ENCODE results near the gene GIMAP2. TPM values are rescaled to one million over a fixed set of nuclear protein-coding genes. Genes with fewer than 3 reads are reported as not detected.

The GIMAP2 gene
- total and polyA plus RNA-seq, 2 of the 13 experiments (the other 11 are each of a cell fraction or from before 2014, with no cell fraction given) = 0.49 to 1.4 TPM

DNA sequence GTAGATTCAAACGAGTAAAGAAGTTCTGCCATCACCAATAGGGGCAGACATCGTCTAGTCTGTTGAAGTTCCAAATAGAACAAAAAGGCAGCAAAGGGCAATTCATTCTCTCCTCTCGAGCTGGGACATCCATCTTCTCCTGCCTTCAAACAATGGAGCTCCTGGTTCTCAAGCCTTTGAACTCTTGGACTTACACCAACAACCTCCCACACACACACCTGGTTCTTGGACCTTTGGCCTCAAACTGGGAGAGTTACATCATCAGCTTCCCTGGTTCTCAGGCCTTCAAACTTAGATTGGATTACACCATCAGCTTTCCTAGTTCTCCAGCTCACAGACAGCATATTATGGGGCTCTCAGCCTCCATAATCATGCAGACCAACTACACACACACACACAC is 41.9 kb downstream of the GIMAP2 start (continued):
- TF ChIP-seq, protein P1, sequence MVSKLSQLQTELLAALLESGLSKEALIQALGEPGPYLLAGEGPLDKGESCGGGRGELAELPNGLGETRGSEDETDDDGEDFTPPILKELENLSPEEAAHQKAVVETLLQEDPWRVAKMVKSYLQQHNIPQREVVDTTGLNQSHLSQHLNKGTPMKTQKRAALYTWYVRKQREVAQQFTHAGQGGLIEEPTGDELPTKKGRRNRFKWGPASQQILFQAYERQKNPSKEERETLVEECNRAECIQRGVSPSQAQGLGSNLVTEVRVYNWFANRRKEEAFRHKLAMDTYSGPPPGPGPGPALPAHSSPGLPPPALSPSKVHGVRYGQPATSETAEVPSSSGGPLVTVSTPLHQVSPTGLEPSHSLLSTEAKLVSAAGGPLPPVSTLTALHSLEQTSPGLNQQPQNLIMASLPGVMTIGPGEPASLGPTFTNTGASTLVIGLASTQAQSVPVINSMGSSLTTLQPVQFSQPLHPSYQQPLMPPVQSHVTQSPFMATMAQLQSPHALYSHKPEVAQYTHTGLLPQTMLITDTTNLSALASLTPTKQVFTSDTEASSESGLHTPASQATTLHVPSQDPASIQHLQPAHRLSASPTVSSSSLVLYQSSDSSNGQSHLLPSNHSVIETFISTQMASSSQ (IDR thresholded peaks at IDR 0.05; ENCODE audit: low read depth) = no peak
- TF ChIP-seq, protein P1 (CRISPR knock-in tag; IDR thresholded peaks at IDR 0.05; ENCODE audit: borderline replicate concordance) = peak; percentile 35; the same call in 1 of the 2 replicates
- no peak for TF ChIP-seq CHD2 (IDR thresholded peaks at IDR 0.05; ENCODE audit: low read depth, low read length)
- TF ChIP-seq TMF1 (CRISPR knock-in tag; IDR thresholded peaks at IDR 0.05; ENCODE audit: low read depth) = no peak
- TF ChIP-seq STAG1 (CRISPR knock-in tag; IDR thresholded peaks at IDR 0.05) = no peak
- no peak for TF ChIP-seq WIZ (CRISPR knock-in tag; IDR thresholded peaks at IDR 0.05)
- TF ChIP-seq, protein P2, sequence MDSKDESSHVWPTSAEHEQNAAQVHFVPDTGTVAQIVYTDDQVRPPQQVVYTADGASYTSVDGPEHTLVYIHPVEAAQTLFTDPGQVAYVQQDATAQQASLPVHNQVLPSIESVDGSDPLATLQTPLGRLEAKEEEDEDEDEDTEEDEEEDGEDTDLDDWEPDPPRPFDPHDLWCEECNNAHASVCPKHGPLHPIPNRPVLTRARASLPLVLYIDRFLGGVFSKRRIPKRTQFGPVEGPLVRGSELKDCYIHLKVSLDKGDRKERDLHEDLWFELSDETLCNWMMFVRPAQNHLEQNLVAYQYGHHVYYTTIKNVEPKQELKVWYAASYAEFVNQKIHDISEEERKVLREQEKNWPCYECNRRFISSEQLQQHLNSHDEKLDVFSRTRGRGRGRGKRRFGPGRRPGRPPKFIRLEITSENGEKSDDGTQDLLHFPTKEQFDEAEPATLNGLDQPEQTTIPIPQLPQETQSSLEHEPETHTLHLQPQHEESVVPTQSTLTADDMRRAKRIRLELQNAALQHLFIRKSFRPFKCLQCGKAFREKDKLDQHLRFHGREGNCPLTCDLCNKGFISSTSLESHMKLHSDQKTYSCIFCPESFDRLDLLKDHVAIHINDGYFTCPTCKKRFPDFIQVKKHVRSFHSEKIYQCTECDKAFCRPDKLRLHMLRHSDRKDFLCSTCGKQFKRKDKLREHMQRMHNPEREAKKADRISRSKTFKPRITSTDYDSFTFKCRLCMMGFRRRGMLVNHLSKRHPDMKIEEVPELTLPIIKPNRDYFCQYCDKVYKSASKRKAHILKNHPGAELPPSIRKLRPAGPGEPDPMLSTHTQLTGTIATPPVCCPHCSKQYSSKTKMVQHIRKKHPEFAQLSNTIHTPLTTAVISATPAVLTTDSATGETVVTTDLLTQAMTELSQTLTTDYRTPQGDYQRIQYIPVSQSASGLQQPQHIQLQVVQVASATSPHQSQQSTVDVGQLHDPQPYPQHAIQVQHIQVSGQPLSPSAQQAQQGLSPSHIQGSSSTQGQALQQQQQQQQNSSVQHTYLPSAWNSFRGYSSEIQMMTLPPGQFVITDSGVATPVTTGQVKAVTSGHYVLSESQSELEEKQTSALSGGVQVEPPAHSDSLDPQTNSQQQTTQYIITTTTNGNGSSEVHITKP (CRISPR knock-in tag; IDR thresholded peaks at IDR 0.05; ENCODE audit: low read depth) = no peak
- TF ChIP-seq ZNF276 (CRISPR knock-in tag; IDR thresholded peaks at IDR 0.05; ENCODE audit: low read depth) = no peak
- TF ChIP-seq, protein P3, sequence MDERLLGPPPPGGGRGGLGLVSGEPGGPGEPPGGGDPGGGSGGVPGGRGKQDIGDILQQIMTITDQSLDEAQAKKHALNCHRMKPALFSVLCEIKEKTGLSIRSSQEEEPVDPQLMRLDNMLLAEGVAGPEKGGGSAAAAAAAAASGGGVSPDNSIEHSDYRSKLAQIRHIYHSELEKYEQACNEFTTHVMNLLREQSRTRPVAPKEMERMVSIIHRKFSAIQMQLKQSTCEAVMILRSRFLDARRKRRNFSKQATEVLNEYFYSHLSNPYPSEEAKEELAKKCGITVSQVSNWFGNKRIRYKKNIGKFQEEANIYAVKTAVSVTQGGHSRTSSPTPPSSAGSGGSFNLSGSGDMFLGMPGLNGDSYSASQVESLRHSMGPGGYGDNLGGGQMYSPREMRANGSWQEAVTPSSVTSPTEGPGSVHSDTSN (CRISPR knock-in tag; IDR thresholded peaks at IDR 0.05) = no peak
- TF ChIP-seq BCL3 (CRISPR knock-in tag; IDR thresholded peaks at IDR 0.05) = no peak
- no peak for TF ChIP-seq FLYWCH1 (CRISPR knock-in tag; IDR thresholded peaks at IDR 0.05)
- TF ChIP-seq SNRNP70 (IDR thresholded peaks at IDR 0.05; ENCODE audit: low read depth, low read length) = no peak
- TF ChIP-seq ZNF547 (CRISPR knock-in tag; IDR thresholded peaks at IDR 0.05) = no peak
- TF ChIP-seq ATF7 (IDR thresholded peaks at IDR 0.05) = peak; percentile 72
- TF ChIP-seq ATF7 (CRISPR knock-in tag; IDR thresholded peaks at IDR 0.05) = peak; percentile 22; the same call in 1 of the 2 replicates
- TF ChIP-seq ZNF24 (IDR thresholded peaks at IDR 0.05) = no peak
- TF ChIP-seq, protein P4, sequence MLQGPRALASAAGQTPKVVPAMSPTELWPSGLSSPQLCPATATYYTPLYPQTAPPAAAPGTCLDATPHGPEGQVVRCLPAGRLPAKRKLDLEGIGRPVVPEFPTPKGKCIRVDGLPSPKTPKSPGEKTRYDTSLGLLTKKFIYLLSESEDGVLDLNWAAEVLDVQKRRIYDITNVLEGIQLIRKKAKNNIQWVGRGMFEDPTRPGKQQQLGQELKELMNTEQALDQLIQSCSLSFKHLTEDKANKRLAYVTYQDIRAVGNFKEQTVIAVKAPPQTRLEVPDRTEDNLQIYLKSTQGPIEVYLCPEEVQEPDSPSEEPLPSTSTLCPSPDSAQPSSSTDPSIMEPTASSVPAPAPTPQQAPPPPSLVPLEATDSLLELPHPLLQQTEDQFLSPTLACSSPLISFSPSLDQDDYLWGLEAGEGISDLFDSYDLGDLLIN (CRISPR knock-in tag; IDR thresholded peaks at IDR 0.05; ENCODE audit: borderline replicate concordance) = no peak
